ENCODE data around the gene CAMK2B.

The CAMK2B gene

DNA sequence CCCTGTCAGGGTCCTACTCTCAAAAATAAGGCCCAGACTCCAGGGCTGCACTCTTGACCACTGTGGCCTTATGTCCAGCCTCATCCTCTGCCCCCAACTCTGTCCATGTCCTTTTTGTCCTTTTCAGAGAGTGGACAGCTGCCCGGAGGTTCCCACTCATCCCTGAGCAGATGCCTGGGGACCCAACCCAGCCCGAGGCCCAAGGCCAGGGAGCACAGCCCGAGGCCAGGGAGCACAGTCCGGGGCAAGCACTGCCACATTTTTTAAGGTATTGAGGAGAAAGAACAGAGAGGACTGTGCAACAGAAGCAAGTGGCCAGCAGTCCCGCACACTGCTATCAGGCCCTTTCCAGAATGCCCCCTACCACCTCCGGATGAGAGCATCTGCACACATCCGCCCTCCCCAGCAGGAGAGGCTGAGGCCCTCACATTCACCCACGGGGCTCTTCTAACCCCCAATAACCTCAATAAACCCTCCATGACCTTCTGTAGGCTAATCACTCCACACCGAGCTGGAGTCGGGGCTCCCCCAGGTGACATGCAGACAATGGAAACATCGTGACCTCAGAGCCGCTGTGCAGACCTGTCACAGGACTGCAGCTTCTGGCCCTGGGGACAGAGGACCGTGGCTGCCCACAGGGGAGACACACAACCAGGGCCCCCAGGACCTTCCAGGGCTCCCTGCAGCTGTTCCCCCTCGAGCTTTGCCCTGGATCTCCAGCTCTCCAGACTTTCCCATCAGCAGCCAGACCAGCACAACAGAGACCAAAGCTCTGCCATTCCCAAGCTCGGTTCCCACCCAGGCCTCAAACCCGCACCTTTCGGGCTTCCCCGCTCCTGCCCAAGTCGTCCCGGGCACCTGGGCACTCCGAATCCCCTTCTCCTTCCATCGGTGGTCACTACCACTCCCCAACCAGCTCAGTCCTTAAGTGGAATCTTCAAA is 51.4 kb downstream of the CAMK2B start:
- DNase-seq: no peak

DNA sequence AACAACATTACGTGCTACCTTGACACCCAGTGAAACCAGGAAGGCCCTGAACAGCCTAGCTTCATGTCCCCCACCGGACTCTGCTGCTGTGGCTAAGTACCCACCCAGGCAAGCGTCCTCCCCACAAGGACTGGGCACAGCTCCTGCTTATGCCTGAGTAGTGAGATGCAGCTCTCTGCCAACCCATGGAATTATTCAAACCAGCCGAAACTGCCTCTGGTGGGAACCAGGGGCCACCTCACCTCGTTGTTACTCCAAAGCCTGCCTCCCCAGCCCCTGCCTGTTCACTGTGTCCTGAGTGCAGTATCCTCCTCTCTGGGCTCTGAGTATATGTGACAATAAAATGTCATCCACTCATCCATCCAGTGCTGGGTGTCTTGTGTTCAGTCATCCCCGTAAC is 52.4 kb downstream of the CAMK2B start:
- peak in 3 of 14 donors; percentile 10 to 58 (median 24) for DNase-seq

DNA sequence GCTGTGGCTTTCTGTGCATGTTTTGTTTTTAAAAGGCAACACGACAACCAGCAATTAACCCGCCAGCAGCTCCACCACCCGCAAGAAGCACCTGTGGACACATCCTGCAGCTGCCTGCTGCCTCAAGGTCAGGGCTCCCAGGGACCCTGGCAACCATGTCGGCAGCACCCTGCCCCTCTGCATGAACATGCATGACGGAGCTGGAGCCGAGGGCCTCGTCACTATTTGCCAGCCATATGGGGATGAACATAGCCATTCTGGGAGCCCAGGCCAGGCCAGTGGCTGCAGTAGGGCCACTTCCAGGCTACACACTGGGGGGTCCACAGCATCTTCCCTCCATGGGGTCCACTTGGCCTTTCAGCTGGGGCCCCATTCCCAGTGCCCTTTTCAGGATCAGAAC is 52.9 kb downstream of the CAMK2B start:
- DNase-seq: no peak

DNA sequence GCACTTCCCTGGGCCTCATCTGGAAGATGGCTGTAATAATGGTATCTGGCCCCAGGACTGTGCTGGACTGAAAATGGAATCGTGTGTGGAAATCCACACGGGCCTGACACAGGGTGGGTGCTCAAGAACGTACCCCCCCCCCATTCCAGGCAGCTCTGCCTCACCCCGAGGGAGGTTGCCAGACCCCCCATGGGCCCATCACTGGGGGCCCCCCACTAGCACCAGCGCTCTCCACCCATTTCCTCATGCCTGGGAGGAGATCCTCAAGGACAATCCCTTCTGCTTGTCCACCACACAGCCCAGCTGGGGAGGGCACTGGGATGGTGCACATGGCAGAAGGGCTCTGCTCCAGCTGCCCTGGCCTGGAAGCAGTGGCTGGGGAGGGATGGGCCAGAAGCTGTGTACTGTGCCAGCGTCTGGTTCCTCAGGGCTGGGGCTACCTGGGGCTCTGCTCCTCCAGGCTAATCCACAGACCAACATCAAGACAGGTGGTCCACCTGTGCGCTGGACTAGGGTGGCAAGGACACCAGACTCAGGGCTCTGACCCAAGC is 55.4 kb downstream of the CAMK2B start:
- no peak for DNase-seq

DNA sequence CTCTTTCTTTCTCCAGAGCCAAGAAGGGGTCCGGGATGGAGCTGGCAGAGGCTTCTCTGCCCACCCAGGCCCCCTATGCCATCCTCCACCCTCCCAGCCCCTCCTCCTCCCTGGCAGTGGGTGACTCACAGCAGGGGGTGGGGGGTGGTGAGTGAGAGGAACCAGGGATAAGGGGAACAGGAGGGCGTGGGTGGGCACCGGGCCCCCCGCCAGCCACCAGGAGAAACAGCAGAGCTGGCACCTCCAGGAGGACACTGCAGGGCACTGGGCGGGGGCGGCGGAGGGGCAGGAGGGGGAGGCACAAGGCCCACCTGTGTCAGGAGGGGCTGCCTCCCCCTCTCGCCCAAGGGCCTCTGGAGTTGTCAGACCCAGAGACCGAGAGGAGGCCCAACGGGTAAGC is 56.0 kb downstream of the CAMK2B start:
- no peak for DNase-seq

DNA sequence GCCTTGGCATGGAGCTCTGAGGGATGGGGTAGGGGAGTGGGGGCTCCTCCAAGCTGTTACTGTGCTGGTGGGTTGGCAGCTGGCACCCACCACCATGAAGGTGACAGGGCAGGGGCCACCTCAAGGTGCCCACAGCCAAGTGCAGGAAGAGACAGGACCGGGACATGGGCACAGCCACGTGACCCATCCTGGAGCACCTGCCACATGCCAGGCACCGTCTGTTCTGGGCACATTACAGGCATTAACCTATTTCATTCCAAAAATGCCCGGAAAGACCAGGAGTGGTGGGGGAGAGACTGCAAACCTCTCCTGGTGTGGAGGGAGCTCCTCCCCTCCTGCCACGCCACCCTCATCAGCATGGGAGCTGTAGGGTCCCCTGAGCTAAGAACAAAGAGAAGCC is 56.7 kb downstream of the CAMK2B start:
- peak in 2 of 14 donors; percentile 41 to 92 for DNase-seq

DNA sequence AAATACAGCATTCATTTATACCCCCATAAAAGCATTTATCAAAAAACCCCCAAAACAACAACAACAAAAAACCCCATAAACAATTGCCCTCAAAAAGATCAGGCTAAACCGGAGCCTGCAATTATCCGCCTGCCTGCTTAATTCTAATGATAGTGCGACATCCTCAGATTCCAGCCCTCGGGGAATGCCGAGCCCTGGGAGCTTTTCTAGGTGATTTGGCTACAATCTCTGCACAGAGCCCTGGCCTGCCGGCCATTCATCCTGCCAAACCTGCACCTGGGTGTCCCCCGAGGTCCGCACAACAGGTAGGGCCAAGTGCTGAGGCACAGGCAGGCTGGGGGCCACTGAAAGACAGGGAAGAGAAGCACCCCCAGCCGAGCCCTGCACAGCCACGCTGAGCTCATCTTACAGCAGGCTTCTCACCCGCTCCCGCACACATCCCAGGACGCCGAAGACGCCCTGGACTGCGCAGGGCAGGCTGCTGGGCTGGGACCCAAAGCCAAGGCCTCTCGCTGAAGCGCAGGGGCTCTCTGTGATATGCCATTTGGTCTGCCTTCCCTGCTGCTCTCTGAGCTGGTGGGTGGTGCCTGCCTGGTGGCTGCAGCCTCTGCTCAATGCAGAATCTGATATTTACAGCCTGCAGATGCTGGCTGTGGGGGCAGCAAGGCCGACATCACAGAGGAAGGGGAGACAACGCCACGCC is 57.5 kb downstream of the CAMK2B start:
- peak in 1 of 14 donors; percentile 82 for DNase-seq

DNA sequence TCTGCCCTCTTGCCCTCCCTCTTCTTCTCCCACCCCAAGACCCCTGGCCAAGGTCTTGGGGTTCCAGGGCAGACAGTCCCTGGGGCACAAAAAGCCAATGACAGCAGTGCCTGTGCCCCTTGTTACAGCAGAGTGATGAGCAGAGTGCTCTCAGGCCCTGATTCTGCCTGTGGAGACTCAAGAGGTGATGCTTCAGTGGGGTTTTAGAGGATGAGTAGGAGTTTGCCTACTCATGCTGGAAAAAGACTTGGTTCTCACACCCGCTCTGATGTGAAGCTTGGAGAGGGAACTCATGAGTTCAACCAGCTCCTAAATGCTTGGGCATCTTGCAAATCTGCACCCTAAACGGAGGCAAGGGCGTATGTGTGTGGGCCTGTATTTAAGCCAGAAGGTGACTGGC is 58.2 kb downstream of the CAMK2B start:
- no peak for DNase-seq

DNA sequence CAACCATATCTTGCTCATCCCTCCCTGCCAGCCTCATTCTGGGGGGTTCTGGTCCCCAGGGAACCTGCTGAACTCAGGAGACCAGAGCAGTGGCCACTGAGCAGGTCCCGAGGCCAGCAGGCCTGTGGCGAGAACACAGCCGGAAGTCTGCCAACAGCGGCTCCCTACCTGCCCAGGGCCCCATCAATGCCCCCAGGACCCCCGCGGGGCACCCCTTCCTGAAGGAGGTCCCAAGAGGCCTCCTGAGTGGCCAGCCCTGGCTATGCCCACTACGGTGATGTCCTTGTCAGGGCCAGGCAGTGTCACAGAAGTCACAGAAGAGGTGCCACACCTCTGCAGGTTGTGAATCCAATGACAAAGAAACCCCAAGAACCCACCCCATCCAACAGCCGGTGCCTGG is 58.9 kb downstream of the CAMK2B start:
- DNase-seq: no peak

DNA sequence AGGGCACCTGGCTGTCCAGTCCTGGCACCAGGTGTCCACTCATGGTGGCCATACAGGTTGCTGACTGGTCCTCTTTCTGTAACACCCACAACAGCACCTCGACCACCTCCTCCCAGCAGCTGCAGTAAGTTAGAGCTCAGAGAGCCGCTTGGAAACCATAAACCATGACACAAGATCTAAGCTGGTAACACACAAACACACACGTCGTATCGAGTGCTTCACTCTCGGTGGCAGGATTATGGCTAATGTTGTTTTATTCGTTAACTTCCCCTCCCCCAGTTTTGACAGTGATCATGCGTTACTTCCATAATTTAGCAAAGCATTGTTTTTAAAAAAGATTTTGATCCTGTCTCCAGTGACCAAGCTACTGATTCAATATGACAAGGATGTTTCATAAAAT is 59.7 kb downstream of the CAMK2B start:
- DNase-seq: no peak

DNA sequence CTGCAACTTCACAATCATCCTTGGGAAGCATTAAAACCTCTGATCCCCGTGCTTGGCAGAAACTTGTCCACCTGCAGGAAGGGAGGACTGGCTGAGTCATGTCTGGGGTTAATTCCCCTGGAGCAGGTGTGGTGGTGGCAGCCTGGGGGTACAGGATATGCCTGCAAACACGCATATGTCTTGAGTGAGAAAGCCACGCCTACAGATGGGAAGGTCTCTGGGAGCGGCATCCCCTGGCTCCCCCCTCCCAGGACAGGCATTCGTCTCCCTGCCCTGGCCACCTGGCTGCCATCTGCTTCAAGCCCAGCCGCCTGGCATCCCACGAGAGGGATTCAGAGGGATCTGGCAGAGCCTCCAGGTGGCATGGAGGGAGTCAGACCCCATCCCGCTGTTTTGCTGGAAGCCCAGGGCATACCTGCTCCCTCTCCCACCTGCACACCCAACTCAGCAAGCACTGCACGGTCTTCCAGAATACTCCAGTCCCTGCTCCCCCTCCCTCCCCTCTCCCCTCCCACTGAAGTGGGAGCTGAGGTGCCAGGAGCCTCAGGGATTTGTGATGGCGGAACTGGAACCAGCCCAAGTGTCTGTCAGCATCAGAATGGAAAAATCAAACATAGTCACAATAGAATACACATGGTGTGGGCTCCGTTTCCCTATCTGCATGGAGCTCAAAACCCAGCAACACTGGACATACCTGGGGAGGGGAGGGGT is 61.0 kb downstream of the CAMK2B start:
- DNase-seq: peak in 3 of 14 donors; percentile 35 to 99 (median 49)

DNA sequence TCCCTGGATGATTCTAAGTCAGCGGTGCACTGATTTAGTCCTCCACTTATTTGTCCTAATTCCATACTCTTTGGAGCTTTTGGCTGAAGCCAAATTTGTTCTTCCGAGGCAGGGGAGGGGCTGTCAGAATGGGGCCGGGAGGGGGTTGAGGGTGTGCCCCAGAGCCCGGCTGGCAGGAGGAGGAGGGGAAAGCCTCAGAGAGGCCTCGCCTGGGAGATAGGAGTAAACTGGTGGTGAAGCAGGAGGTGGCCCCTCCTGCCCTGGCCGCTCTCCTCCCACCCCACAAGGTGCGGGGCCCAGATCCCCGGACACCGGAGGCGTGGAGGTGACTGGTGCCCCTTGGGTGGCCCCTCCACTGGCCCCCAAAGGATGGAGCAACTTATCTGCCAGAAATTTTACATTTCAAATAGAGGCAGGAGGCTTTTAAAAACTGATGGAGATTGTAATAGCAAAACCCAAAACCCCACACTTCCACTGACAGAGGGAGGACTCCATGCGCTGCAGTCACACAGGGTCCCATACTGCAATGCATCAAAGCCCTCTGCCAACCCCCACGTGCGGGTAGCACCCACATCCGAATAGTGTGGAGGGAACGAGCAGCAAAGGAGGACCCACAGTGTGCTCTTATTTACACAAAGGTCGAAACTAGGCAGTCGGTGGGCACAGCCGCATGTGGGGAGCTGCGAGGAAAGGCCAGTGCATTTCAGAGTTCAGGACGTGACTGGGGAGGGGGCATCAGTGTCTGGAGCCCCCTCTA is 61.9 kb downstream of the CAMK2B start:
- DNase-seq: no peak

DNA sequence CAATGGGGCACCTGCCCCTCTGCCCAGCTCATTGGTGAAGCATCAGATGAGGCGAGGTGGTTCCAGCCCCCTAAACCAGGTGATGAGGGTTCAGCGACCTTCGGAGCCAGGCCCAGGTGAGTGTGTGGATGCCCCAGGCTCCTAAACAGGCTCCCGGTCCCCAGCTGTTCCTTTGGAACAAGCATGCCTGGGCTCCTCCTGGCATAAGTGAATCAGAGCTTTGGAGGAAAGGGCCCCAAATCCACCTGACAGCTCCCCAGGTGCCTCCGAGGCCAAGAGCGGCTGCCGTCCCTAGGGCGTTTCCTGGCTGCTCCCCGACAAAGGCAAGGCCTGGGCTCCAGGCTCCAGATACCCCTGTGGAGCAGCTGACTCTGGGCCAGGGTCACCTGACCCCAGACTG is 63.4 kb downstream of the CAMK2B start:
- no peak for DNase-seq

DNA sequence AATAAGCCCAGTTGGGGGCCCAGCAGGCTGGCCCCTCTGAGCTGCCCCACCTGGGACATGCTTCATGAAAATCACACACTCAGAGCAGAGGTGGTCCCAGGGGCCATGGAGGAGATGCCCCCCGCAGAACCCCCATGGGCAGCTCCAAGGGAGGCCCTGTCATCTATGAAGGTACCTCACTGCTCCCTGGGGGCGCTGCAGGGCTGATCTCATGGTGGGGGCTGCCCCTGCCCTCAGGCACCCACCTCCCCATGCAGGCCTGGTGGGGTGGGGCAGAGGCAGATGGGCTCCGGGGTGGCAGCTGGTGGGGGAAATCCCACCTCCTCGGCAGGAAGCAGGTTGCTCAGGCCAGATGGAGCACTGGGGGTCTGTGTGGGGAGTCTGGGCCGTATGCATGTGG is 64.2 kb downstream of the CAMK2B start:
- DNase-seq: no peak

DNA sequence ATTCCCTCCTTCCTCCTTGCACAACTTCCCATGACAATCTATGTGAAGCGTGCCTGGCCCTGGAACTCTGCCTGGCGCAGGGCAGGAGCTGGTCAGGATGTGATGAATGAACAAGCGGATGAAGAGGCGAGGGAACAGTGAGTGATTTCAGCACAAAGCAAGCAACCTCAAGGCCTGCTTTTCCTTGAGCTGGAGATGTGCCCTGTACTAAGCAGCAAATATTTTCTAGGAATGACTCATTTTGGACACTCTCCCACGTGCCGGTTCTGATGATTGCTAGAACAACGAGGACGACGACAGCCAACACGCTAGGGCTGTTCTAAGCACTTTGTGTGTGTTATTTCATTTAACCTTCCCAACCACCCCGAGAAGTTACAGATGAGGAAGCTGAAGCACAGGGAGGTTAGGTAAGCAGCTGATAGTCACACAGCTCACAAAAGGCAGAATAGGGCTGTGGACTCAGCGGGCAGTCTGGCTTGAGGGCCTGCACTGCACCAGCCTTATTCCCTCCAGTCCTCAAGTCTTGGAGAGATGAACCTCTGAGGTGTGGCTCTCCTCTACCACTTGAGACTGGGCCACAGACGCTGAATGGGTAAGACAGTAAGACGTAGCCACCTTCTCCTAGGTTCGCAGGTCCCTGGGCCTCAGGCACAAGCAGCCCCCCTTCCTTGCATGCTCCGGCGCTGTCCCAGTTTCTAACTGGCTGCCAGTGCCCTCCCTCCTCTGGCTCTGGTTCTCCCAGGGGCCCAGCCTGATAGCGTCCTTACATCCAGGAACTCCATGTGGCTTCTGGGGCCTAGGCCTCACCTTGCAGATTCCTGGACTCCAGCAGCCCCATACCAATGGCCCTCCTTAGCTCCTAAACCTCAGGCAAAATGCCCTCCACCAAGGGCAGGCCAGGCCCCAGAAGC is 65.6 kb downstream of the CAMK2B start:
- DNase-seq: peak in 8 of 14 donors; percentile 10 to 82 (median 38)

DNA sequence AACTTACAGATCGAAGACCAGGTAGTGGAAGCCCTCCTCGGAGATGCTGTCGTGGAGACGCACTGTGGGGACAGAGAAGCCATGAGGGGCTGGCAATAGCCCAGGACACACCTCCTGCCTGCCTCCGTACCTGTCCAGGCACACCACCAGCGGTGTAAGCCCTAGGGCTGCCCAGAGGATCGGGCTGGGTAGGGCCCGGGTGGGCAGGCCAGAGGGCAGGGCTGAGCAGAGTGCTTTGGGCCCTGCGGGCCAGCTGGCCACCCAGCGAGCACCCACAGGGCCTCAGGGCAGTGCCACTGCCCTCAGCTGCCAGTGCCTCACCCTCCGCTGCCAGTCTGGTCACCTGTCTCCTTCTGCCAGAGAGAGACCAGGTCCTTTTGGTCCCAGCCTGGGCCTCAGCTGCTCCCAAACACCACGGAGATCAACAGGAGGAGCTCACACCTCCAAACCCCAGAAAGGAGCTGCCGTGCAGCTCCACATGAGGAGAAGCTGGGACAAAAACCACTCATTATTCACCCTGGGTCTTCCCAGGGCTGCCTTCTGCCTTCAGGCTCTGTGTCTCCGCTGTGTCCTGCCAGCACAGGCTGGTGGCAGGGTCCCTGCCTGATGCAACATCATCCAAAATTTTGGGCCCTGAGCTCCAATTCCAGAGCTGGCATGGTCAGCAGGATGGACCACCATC is 66.4 kb downstream of the CAMK2B start:
- DNase-seq: peak in 1 of 14 donors; percentile 45

DNA sequence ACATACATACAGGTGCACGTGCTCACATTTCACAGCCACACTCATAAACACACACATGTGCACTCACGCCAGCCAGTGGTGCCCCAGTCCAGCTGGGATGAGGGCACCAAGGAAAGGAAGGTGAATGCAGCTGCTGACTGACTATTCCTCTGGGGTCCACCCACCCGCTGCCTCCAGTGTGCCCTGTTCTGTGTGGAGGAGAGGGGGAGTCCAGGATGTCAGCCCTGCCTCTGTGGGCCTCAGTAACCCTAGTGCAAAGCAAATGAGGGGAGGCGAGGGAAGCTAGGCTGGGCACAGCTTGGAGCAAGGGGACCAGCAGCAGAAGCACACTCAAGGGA is 67.0 kb downstream of the CAMK2B start:
- DNase-seq: no peak

DNA sequence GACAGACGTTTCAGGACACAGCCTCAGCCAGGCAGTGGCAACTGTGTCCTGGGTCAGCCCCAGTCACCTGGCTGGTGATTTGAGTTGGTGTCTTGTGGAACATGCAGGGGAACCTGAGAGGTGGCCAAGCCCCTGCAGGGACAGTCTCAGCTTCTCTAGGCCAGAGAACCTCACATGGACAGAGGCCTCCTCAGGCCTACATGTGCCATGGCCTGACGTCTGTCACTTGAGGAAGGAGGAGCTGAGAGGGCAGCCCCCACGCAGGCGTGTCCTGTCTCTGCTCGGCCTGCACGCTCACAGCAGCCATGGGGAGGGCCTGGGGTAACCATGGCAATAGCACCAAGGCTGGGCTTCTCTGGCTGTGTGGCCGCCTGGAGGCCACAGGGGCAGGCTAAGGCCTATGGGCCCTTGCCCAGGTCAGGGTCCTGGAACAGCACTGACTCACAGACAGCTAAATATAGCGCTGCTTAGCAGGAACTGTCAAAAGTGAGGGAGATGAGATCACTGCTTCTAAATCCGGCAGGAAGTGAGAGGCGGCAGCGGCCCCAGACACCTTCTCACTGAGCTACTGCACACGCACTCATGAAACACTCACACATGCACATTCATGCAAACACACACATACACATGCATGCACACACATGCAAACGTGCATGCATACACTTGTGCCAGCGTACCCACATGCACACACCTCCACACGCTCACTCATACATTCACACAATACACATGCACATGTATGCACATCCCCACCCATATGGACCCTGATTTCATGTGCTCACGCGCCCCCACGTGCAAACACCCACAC is 67.6 kb downstream of the CAMK2B start:
- peak in 5 of 14 donors; percentile 9 to 69 (median 27) for DNase-seq

DNA sequence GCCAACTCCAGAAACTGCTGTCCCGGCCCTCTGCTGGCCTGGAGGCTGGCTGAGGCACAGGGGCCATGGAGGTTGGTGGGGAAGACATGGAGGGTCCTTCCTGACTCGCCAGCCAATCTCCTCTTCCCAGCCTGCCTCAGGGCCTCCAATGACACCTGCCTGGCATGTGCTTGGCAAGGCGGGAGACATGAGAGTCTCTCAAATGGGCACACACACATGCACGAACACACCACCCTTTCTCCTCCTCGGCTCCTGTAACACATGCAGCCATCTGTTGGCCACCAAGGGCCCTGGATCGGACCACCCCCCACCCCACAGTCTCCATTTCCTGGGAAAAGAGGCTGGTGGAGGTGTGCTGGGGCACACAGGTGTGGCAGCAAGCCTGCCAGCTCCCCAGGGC is 68.2 kb downstream of the CAMK2B start:
- no peak for DNase-seq

DNA sequence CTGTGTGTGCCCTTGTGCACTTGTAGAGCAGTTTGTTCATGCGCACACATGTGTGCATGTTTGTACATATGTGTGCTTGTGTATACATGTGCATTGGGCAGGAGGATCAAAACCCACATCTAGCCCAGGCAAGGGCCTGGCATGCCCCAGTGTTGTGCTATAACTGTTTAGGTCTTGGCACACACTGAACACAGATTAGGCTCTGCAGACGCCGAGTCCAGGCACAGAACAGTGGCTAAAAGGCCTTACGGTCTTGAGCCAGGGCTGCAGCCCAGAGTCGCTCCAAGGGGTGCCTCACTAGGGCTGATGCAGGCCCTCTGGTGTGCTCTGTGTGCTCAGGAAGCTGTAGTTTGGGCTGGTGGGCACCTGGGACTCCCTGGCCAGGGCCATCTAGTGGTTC is 68.9 kb downstream of the CAMK2B start:
- DNase-seq: no peak

Measured in C1 segment of cervical spinal cord (tissue), 14 donors.